Inflammatory macrophage treated with lipopolysaccharide for 1 hour (primary cell): Measurements from ENCODE around the gene MUC5AC.
"Not testable (repeated sequence)": the region's sequence is repeated elsewhere in the genome, so short reads cannot be mapped to it uniquely, and the experiment has no call there.

ENCODE experiments used
- DNase-seq, 2 donors: peaks; one replicate each; pipeline ENCODE4 v3.0.0-alpha.2; 2020 to 2022

Gene MUC5AC

GRCh38 chr11:1150769-1151365 lies 6.9 kb upstream of the MUC5AC start:
- no peak for DNase-seq

- DNase-seq: no peak
Observed at GRCh38 chr11:1151366-1152315, 6.1 kb upstream of the MUC5AC start.

- DNase-seq: peak; percentile 13 to 50
Observed at GRCh38 chr11:1152316-1153104, 5.2 kb upstream of the MUC5AC start.

- DNase-seq: no peak
Observed at GRCh38 chr11:1153105-1153950, 4.4 kb upstream of the MUC5AC start.

- DNase-seq: peak; percentile 53 to 60
Observed at GRCh38 chr11:1153951-1154493, 3.7 kb upstream of the MUC5AC start.

- DNase-seq: not testable (repeated sequence)
Observed at GRCh38 chr11:1154656-1155055, 3.1 kb upstream of the MUC5AC start.

- DNase-seq: no peak
Observed at GRCh38 chr11:1155274-1155693, 2.5 kb upstream of the MUC5AC start.

GRCh38 chr11:1156506-1157340 lies 1.0 kb upstream of the MUC5AC start:
- no peak for DNase-seq

- no peak for DNase-seq
Observed at GRCh38 chr11:1157341-1157644, 460 bp upstream of the MUC5AC start.

- no peak for DNase-seq
Observed at GRCh38 chr11:1158681-1159487, 1.1 kb downstream of the MUC5AC start.

- not testable (repeated sequence) for DNase-seq
Observed at GRCh38 chr11:1159488-1160220, 1.9 kb downstream of the MUC5AC start.

- no peak for DNase-seq
Observed at GRCh38 chr11:1160231-1161101, 2.7 kb downstream of the MUC5AC start.

- no peak for DNase-seq
Observed at GRCh38 chr11:1161410-1162137, 3.8 kb downstream of the MUC5AC start.

- DNase-seq: no peak
Observed at GRCh38 chr11:1162138-1162475, 4.4 kb downstream of the MUC5AC start.

- DNase-seq: no peak
Observed at GRCh38 chr11:1162491-1163311, 4.9 kb downstream of the MUC5AC start.

- DNase-seq: no peak
Observed at GRCh38 chr11:1163321-1163910, 5.7 kb downstream of the MUC5AC start.
